ENCODE measurements around the gene TXNDC8.
"Not testable (repeated sequence)": the region's sequence is repeated elsewhere in the genome, so short reads cannot be mapped to it uniquely, and the experiment has no call there.

TXNDC8 gene

DNA sequence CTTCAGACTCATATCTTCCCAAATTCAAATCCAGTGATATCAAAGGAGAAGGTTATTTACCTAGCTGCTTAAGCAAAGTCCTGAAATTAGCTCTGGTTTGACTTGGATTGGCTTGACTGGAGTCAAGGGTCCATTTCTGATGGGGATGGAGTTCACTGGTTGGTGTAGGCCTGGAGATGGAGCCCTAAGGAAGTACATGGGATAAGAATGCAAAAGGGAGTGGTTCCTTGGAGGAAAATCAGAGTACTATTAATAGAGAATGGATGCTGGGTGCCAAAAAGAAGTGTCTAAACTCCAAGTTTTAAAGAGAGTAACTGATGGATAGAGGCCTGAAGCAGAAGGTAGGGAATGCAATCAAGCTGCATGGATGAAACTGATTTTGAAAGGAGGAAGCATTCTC, 13.8 kb downstream of the TXNDC8 start:
- DNase-seq = no peak

DNA sequence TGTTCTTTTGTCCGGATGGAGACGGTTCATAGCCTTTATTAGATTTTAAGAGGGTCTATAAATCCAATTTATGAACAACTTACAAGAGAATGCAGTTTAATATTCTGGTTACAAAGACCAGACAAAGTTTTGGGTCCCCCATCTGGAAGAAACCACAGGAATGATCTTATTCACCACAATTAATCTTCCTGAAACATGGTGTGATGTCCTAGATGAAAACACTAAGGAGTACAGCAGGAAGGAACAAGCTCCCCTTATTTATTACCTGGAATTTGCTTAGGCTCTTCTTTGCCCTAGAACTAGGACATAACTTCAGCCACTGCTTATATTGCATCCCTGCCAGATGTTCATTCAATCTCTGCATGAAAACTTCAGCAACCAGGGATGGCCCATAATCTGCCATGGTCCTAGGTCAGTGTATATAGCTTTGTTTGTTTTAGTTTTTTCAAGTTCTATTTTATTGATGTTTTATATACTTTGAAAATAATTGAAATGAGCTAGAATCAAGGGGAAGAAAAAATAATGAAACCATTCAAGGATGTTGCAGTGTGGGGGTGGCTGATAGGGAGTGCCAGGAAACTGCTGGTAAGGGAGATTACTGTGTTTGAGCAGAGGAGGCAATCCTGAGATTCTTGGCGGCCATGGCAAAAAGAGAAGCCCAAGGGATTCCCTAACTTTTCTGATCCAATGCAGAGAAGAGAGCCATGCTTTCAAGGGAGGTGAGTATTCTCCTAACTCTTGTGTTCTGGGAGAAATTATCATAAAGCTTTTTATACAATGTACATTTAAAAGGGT, 16.8 kb downstream of the TXNDC8 start:
- no peak for DNase-seq

GRCh38 chr9:110319781-110320492, 17.7 kb downstream of the TXNDC8 start:
- DNase-seq = no peak

- no peak for DNase-seq
Measured at GRCh38 chr9:110317911-110318310, 19.8 kb downstream of the TXNDC8 start.

- no peak for DNase-seq
Measured at GRCh38 chr9:110316261-110317075, 21.2 kb downstream of the TXNDC8 start.

GRCh38 chr9:110311978-110312377, 25.7 kb downstream of the TXNDC8 start:
- not testable (repeated sequence) for DNase-seq

GRCh38 chr9:110309681-110310080, 28.0 kb downstream of the TXNDC8 start:
- DNase-seq = no peak

- no peak for DNase-seq
Measured at GRCh38 chr9:110308633-110309038, 29.0 kb downstream of the TXNDC8 start.

- DNase-seq = no peak
Measured at GRCh38 chr9:110307191-110307590, 30.5 kb downstream of the TXNDC8 start.

DNA sequence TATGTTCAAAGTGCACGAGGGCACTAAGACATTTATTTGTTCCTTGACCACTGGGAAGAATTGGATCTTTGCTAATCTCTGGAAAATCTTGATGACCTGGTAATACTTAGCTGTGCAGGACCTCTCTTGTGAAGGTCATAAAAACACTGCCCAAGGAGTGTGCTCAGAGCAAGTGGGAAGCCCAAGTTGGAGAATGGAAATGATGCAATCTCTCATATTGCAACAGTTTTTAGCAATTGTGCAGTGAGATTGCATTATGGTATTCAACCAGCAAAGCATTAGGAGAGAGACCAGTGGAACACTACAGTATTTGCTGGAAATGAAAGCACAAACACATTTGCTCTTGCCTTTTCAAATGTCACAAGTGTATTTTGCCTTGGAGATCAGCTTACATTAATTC, 34.5 kb downstream of the TXNDC8 start:
- no peak for DNase-seq

DNA sequence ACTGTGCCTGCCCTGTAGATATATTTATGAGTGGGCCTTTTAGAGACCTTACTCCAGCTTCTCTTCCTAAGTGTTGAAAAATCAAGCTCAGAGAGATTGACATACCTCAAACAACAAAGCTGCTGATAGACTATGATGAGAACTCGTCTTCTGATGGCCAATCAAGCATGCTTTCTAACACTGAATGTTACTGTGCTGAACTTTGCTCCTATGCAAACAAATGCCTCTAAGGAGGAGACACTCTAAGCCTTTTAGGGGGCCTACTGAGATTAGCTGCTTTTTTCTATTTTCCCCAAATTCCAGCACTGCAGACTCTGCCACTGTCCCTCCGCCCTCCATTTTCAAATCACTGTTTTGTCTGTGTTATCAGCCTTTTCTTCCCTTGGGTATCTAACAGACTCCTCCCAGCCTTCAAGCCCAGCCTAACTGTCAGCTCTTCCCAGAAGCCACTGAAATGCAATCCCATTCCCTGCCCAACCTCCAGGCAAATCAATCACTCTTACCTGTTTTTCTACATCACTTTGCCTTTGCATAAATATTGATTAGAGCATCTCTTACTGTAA, 39.5 kb downstream of the TXNDC8 start:
- no peak for DNase-seq

DNA sequence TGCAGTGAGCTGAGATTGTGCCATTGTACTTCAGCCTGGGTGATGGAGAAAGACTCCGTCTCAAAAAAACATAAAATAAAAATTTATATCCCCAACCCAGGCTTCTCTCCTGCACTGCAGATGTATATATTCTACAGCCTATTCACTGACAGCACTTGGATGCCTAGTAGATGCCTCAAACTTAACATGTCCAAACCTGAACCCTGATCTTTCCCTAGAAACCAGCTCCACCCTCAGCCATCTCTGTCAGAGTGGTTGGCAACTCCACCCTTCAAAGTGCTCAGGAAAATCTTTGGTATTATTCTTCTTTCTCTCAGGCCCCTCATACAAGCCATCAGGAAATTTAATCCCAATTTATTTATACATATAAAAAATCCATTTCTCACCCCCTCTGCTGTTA, 44.4 kb downstream of the TXNDC8 start:
- DNase-seq = no peak

DNA sequence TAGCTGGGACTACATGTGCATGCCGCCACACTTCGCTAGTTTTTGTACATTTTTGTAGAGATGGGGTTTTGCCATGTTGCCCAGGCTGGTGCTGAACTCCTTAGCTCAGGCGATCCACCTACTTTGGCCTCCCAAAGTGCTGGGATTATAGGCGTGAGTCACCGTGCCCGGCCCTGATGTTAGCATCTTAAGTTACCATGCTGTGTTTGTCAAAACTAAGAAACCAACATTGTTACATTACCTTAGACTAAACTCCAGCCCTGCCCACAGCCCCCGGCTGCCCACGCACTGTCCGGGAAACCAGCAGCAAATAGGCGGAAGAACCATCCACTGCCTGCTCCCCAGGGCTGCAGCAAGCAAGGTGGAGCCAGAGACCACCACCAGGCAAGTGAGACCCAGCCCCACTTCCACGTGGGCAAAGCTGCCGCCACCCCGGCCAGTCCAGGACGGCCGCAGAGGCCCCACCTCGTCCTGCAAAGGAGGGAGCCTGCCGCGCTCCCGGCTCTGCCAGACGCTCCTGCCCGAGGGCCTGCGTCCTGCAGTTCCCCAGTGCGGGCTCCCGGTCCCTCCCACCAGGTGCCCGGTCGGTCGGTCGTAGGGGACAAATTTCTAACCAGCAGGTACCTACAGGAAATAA, 45.6 kb downstream of the TXNDC8 start:
- DNase-seq = no peak

DNA sequence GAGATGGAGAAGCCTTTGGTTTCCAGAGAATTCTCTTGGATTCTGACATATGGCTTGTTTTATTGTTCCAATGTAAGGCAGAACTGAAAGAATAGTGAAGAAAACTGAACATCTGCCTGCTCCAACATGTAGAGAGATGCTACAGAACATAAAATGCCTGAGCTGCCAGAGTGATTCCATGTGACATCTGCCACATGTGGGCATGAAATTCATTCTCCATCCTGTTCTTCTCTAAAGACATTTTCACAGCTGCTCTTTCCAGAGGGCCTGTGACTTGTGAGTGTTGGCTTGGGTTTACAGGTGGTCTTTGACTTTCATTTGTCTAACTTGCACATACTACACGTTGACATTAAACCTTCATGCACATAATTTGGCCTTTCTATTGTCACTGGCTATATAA, 47.7 kb downstream of the TXNDC8 start:
- DNase-seq = no peak

DNA sequence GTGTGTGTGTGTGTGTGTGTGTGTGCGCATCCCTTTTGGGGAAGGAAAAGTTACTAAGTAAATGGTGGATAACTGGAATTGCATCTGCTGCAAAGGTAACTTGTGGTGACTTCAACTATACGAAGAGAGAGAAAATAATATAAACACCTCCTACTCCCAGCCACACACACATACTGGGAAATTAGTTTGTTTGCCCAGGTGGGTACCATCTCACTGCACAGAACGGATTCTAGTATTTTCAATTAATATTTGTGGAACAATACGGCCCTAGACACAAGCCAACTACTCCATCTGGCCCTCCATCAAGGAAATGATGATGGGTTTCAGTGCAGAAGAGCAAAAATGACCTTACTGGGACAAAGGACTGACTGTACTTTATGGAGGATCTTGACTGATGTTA, 49.2 kb downstream of the TXNDC8 start:
- DNase-seq = no peak

- no peak for DNase-seq
Measured at GRCh38 chr9:110287289-110287680, 50.4 kb downstream of the TXNDC8 start.

GRCh38 chr9:110284211-110284844, 53.3 kb downstream of the TXNDC8 start:
- DNase-seq = no peak

GRCh38 chr9:110283751-110284150, 53.9 kb downstream of the TXNDC8 start:
- no peak for DNase-seq

GRCh38 chr9:110282739-110283081, 55.0 kb downstream of the TXNDC8 start:
- DNase-seq = no peak

DNA sequence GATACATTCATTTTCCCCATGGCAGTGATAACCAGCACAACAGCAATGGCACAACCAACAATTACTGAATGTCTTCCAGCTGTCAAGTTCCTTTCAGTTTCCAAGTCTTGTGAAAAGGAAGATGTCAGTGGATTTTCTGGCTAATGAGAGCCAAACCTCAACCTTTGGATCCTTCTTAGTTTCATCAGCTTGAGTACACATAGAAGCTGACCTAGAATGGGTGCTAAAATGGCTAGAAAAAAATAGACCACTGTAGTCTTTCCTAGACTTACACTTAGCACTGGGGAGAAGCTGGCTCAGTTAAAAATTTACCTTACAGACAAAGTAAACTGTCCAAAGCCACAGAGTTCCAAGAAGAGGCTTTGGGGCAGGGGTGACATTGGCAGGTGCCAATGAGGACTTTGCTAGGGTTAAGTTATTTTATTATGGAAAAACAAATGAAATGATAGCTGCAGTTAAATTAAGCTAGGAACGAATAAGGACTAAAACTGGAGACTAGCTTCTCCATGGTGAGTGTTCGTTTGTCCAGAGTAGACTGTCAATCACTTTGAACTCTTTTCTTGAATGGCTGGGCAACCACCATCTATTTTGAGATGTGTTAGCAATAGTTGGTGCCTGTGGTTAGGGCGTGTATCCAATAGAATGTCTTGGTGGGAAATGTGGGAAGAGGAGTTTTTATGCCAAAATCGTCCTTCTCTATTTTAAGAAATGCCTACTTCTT, 55.5 kb downstream of the TXNDC8 start:
- no peak for DNase-seq

DNA sequence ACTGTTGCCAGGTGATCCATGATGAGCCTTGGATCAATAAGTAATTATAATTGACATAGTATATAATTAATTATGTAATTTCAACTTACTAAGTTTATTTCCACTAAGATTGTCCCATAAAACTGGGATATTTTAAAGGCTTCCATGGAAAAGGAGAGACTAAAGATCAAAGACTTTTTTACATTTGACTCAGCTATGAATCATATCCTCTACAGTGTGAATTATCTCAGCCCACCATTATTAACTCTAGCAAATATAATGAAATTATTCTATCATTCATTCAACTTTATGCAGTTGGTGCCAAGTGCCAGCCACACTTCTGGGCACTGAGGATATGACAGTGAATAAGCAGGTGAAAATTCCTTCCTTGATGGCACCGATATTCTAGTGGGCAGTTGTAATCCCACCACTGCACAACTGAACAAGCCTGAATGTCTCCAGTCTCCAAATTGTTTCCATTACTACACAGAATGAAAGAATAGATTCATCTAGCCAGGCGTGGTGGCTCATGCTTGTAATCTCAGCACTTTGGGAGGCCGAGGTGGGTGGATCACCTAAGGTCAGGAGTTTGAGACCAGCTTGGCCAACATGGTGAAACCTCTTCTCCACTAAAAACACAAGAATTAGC, 59.5 kb downstream of the TXNDC8 start:
- DNase-seq = no peak

All from activated CD4-positive, alpha-beta T cell treated with anti-CD3 and anti-CD28 coated beads, Interleukin-2, amount 50 U/mL, for 1 hour (primary cell).